ENCODE measurements around the gene ZNF75A. TPM values are rescaled to one million over a fixed set of nuclear protein-coding genes. Genes with fewer than 3 reads are reported as not detected.

Gene ZNF75A
- total RNA-seq, 1 donor from 2014 or later = 27.6 TPM

GRCh38 chr16:3304370-3304769, 927 bp upstream of the ZNF75A start:
- H3K27me3 Mint-ChIP-seq (ENCODE audit: insufficient read depth) = no peaks in the 10 kb centered on the region
- peaks cover 8% of the 10 kb centered on the region for H3K4me1 Mint-ChIP-seq (ENCODE audit: low read depth)
- no peak for DNase-seq (ENCODE audit: low spot score)
- peak overlapping the region; percentile 75 for H3K4me3 Mint-ChIP-seq
- H3K36me3 Mint-ChIP-seq (ENCODE audit: low read depth) = peaks cover 51% of the 10 kb centered on the region
- intact Hi-C loops (cut with micrococcal nuclease) = loop anchor here (2.0 kb wide), 2 partner anchors 70 to 114 kb away; partner anchors contain the start of gene ZNF200
- H3K27ac Mint-ChIP-seq = peak overlapping the region; percentile 70
- H3K9me3 Mint-ChIP-seq = peaks cover 58% of the 10 kb centered on the region

DNA sequence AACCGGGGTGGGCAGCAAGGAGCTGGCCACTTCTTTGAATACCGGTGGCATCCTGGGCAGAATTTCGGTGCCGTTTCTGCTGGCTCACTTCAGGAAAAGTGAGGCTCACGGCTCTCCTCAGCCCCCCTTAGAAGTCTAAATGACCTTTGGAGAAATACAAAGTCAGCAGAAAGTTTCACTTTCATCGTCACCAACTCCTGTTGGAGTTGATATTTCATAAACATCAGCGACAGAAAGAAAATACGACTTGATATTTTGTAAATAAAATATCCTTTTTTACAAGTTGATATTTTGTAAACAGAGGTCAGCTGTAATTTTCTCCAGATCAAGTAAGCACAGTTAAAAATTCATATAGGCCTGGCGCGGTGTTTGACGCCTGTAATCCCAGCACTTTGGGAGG, 781 bp downstream of the ZNF75A start:
- peaks cover 8% of the 10 kb centered on the region for H3K4me1 Mint-ChIP-seq (ENCODE audit: low read depth)
- H3K4me3 Mint-ChIP-seq = peak overlapping the region; percentile 75
- intact Hi-C loops (cut with micrococcal nuclease) = loop anchor here (5.0 kb wide), 1 partner anchor 136 kb away; the partner anchor contains the start of genes NAA60 and ZNF597
- peak overlapping the region; percentile 70 for H3K27ac Mint-ChIP-seq
- no peak for DNase-seq (ENCODE audit: low spot score)
- peaks cover 48% of the 10 kb centered on the region for H3K36me3 Mint-ChIP-seq (ENCODE audit: low read depth)
- peaks cover 50% of the 10 kb centered on the region for H3K9me3 Mint-ChIP-seq
- H3K27me3 Mint-ChIP-seq (ENCODE audit: insufficient read depth) = no peaks in the 10 kb centered on the region

DNA sequence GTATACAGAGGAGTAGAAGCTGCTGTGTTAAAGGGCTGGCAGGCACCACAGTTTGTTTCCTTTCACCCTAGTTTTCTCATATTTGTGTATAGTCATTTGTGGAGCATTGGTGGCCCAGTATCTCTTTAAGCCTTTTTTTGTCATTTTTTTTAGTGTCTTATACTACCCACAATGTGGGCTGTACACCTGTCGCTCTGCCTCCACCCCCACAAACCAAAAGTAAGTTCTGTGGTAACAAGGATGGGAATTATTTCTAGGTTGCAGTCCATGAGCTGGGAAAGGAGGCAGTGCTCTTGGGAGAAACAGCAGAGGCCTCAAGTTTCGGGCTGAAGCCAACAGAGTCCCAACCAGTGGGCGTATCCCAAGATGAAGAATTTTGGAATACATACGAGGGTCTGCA, 6.2 kb downstream of the ZNF75A start:
- no peak overlapping the region for H3K27ac Mint-ChIP-seq
- peaks cover 79% of the 10 kb centered on the region for H3K36me3 Mint-ChIP-seq (ENCODE audit: low read depth)
- H3K4me3 Mint-ChIP-seq = no peak overlapping the region
- peaks cover 78% of the 10 kb centered on the region for H3K9me3 Mint-ChIP-seq
- intact Hi-C loops (cut with micrococcal nuclease) = no loop called here
- no peak for DNase-seq (ENCODE audit: low spot score)
- H3K4me1 Mint-ChIP-seq (ENCODE audit: low read depth) = no peaks in the 10 kb centered on the region
- no peaks in the 10 kb centered on the region for H3K27me3 Mint-ChIP-seq (ENCODE audit: insufficient read depth)

- Mint-ChIP-seq H3K36me3 (ENCODE audit: low read depth) (peaks cover 55% of the 10 kb centered on the region), H3K9me3 (peaks cover 81% of the 10 kb centered on the region), H3K4me1 (ENCODE audit: low read depth) (no peaks in the 10 kb centered on the region), H3K27ac (no peak overlapping the region), H3K27me3 (ENCODE audit: insufficient read depth) (no peaks in the 10 kb centered on the region), H3K4me3 (no peak overlapping the region)
- no peak for DNase-seq (ENCODE audit: low spot score)
- intact Hi-C loops (cut with micrococcal nuclease) = no loop called here
Measured at GRCh38 chr16:3317315-3317999, 12.2 kb downstream of the ZNF75A start.

- no peak for DNase-seq (ENCODE audit: low spot score)
- Mint-ChIP-seq H3K4me3 (no peak overlapping the region), H3K27me3 (ENCODE audit: insufficient read depth) (no peaks in the 10 kb centered on the region), H3K36me3 (ENCODE audit: low read depth) (peaks cover 16% of the 10 kb centered on the region), H3K27ac (no peak overlapping the region), H3K4me1 (ENCODE audit: low read depth) (no peaks in the 10 kb centered on the region), H3K9me3 (peaks cover 64% of the 10 kb centered on the region)
- intact Hi-C loops (cut with micrococcal nuclease) = no loop called here
Measured at GRCh38 chr16:3321816-3322215, 16.5 kb downstream of the ZNF75A start.

DNA sequence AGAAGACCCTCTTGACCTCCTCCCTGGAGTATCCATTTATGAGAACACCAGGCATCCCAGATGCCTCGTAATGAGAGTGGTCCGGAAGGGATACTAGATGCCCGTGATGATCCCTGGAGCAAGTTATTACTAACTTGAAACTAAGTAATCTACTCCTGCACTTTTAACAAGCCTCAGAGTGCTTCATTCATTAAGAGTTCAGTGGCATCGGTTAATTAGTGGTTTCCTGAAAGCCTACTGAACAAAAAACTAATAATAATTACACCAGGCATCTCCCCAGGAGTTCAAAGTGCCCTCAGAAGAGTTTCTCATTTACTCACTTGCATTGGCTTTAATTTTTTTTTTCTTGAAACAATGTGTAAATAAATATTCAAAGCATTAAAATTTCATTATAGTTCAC, 22.2 kb downstream of the ZNF75A start:
- H3K9me3 Mint-ChIP-seq = peaks cover 43% of the 10 kb centered on the region
- H3K27me3 Mint-ChIP-seq (ENCODE audit: insufficient read depth) = no peaks in the 10 kb centered on the region
- intact Hi-C loops (cut with micrococcal nuclease) = no loop called here
- no peak overlapping the region for H3K4me3 Mint-ChIP-seq
- DNase-seq (ENCODE audit: low spot score) = no peak
- no peaks in the 10 kb centered on the region for H3K4me1 Mint-ChIP-seq (ENCODE audit: low read depth)
- no peaks in the 10 kb centered on the region for H3K36me3 Mint-ChIP-seq (ENCODE audit: low read depth)
- H3K27ac Mint-ChIP-seq = no peak overlapping the region

DNA sequence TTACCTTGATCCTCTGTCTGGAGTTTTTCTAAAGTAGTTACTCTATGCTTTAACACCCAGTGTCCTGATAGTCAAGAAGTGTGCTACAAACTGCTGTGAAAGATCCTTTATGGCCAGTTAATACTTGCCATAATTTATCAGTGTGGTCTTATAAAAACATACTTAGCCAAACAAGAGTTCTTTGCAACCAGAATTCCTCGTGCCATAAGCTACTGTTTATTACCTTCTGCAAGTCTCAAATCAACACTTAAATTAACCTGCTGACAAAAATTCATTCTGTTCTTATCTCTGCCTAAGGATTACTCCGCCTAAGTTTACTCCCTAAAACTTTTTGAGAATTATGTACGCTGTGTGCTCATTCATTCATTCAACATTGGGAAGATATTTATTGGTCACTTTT, 22.8 kb downstream of the ZNF75A start:
- H3K4me1 Mint-ChIP-seq (ENCODE audit: low read depth) = no peaks in the 10 kb centered on the region
- no peak for DNase-seq (ENCODE audit: low spot score)
- H3K27me3 Mint-ChIP-seq (ENCODE audit: insufficient read depth) = no peaks in the 10 kb centered on the region
- no peak overlapping the region for H3K27ac Mint-ChIP-seq
- no peaks in the 10 kb centered on the region for H3K36me3 Mint-ChIP-seq (ENCODE audit: low read depth)
- H3K4me3 Mint-ChIP-seq = no peak overlapping the region
- intact Hi-C loops (cut with micrococcal nuclease) = no loop called here
- H3K9me3 Mint-ChIP-seq = peaks cover 41% of the 10 kb centered on the region

GRCh38 chr16:3328643-3329042, 23.3 kb downstream of the ZNF75A start:
- Mint-ChIP-seq H3K9me3 (peaks cover 41% of the 10 kb centered on the region), H3K4me1 (ENCODE audit: low read depth) (no peaks in the 10 kb centered on the region), H3K4me3 (no peak overlapping the region), H3K27me3 (ENCODE audit: insufficient read depth) (no peaks in the 10 kb centered on the region), H3K27ac (no peak overlapping the region), H3K36me3 (ENCODE audit: low read depth) (no peaks in the 10 kb centered on the region)
- intact Hi-C loops (cut with micrococcal nuclease) = no loop called here
- DNase-seq (ENCODE audit: low spot score) = no peak

GRCh38 chr16:3346041-3346440, 40.7 kb downstream of the ZNF75A start:
- H3K4me3 Mint-ChIP-seq = no peak overlapping the region
- no peaks in the 10 kb centered on the region for H3K36me3 Mint-ChIP-seq (ENCODE audit: low read depth)
- H3K27ac Mint-ChIP-seq = no peak overlapping the region
- no peaks in the 10 kb centered on the region for H3K4me1 Mint-ChIP-seq (ENCODE audit: low read depth)
- intact Hi-C loops (cut with micrococcal nuclease) = no loop called here
- DNase-seq (ENCODE audit: low spot score) = no peak
- no peaks in the 10 kb centered on the region for H3K27me3 Mint-ChIP-seq (ENCODE audit: insufficient read depth)
- H3K9me3 Mint-ChIP-seq = peaks cover 20% of the 10 kb centered on the region

GRCh38 chr16:3347586-3347985, 42.3 kb downstream of the ZNF75A start:
- intact Hi-C loops (cut with micrococcal nuclease) = no loop called here
- Mint-ChIP-seq H3K36me3 (ENCODE audit: low read depth) (no peaks in the 10 kb centered on the region), H3K4me1 (ENCODE audit: low read depth) (no peaks in the 10 kb centered on the region), H3K4me3 (no peak overlapping the region), H3K9me3 (peaks cover 20% of the 10 kb centered on the region), H3K27me3 (ENCODE audit: insufficient read depth) (peaks cover 3% of the 10 kb centered on the region), H3K27ac (no peak overlapping the region)
- no peak for DNase-seq (ENCODE audit: low spot score)

DNA sequence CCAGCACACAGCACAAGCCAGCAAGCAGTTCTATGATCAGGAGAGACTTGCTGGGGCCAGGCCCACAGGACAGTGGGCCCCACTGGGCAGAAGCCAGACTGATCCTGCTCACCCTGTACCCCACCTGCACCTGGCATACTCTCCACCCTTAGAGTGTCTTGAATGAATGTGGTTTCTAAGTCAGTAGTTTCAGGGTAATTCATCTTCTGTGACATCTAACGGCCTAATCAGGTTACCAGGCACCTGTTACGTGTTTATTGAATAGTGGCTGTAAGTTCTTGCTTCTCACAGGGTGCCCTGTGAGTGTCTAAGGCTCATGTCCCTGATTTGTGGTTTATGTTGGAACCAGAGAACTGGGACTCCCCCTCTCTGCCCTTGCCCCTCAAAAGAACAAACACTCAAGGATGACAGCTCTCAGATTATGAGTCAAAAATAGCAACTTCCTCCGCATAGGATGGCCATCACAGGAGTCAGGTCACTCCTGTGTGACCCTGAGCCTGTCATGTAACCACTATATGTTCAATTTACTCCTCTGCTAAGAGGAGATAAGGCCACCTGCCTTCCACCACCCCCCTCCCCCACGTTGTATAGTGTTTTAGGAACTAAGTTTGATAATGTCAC, 43.4 kb downstream of the ZNF75A start:
- Mint-ChIP-seq H3K36me3 (ENCODE audit: low read depth) (no peaks in the 10 kb centered on the region), H3K4me3 (no peak overlapping the region), H3K9me3 (peaks cover 19% of the 10 kb centered on the region), H3K4me1 (ENCODE audit: low read depth) (no peaks in the 10 kb centered on the region), H3K27me3 (ENCODE audit: insufficient read depth) (peaks cover 3% of the 10 kb centered on the region), H3K27ac (no peak overlapping the region)
- intact Hi-C loops (cut with micrococcal nuclease) = no loop called here
- no peak for DNase-seq (ENCODE audit: low spot score)

GRCh38 chr16:3349175-3349574, 43.9 kb downstream of the ZNF75A start:
- intact Hi-C loops (cut with micrococcal nuclease) = no loop called here
- no peak overlapping the region for H3K4me3 Mint-ChIP-seq
- peaks cover 23% of the 10 kb centered on the region for H3K9me3 Mint-ChIP-seq
- no peak overlapping the region for H3K27ac Mint-ChIP-seq
- peaks cover 3% of the 10 kb centered on the region for H3K27me3 Mint-ChIP-seq (ENCODE audit: insufficient read depth)
- no peaks in the 10 kb centered on the region for H3K36me3 Mint-ChIP-seq (ENCODE audit: low read depth)
- no peak for DNase-seq (ENCODE audit: low spot score)
- no peaks in the 10 kb centered on the region for H3K4me1 Mint-ChIP-seq (ENCODE audit: low read depth)

DNA sequence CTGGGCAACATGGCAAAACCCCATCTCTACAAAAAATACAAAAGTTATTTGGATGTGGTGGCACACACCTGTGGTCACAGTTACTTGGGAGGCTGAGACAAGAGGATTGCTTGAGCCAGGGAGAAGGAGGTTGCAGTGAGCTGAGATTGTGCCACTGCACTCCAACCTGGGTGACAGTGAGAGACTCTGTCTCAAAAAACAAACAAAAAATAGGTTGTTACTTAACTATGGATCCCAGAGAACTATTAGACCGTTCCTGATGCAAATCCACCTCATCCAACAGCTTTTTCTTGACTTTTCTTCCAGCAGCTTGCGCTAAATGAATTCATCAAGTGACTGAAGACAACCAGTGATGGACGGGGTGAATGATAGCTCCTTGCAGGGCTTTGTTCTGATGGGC, 50.3 kb downstream of the ZNF75A start, which contains the start of gene OR2C1:
TSS of gene OR2C1 (plus strand) at position 301 of the 400 bp plus-strand sequence. CDS start at position 353, 52 bp downstream.
- Mint-ChIP-seq H3K27ac (no peak within 1 kb of the TSS), H3K4me3 (no peak within 1 kb of the TSS), H3K27me3 (ENCODE audit: insufficient read depth) (peaks cover 5% of the 10 kb centered on the region), H3K36me3 (ENCODE audit: low read depth) (peaks cover 2% of the 10 kb centered on the region), H3K4me1 (ENCODE audit: low read depth) (no peaks in the 10 kb centered on the region), H3K9me3 (peaks cover 37% of the 10 kb centered on the region)
- intact Hi-C loops (cut with micrococcal nuclease) = no loop called here
- no peak for DNase-seq (ENCODE audit: low spot score)

Measured in activated T-helper 1 cell treated with anti-CD3 and anti-CD28 coated beads, Interleukin-12 subunit alpha, Interleukin-12 subunit beta, Interleukin-2, Interleukin-4 antibody, amounts not matched to agents 30 ng/mL and 10 ng/mL and 1 ng/mL, durations not matched to agents 14 hours and 24 hours and 36 hours (primary cell).